Islet of Langerhans (tissue), 1 donor: Measurements from ENCODE around the gene EPM2AIP1.
A peak's percentile ranks its signal among the peaks of the same experiment; 100 is the strongest.
"Not testable (repeated sequence)": the region's sequence is repeated elsewhere in the genome, so short reads cannot be mapped to it uniquely, and the experiment has no call there.

Source experiments
- FAIRE-seq: peaks from one replicate; lab custom pipeline; 2011; peaks lifted over from hg19 to GRCh38; lab: Jason Lieb, UNC

EPM2AIP1 gene

GRCh38 chr3:36992806-36993325, at the start of gene EPM2AIP1:
TSS of gene EPM2AIP1 (minus strand) at chr3:36993131. CDS start at chr3:36993077, 54 bp downstream.
- no peak for FAIRE-seq

- not testable (repeated sequence) for FAIRE-seq
These were observed 49.8 kb upstream of the EPM2AIP1 start for GRCh38 chr3:37042712-37043111.

- peak; percentile 13 for FAIRE-seq
These were observed 48.7 kb upstream of the EPM2AIP1 start for GRCh38 chr3:37041546-37042195.

- FAIRE-seq = no peak
These were observed 47.3 kb upstream of the EPM2AIP1 start for GRCh38 chr3:37040231-37040630.

GRCh38 chr3:37039161-37039846, 46.4 kb upstream of the EPM2AIP1 start:
- no peak for FAIRE-seq

- FAIRE-seq = no peak
These were observed 44.4 kb upstream of the EPM2AIP1 start for GRCh38 chr3:37037352-37037751.

- FAIRE-seq = no peak
These were observed 40.0 kb upstream of the EPM2AIP1 start for GRCh38 chr3:37032961-37033360.

GRCh38 chr3:37031096-37031682, 38.3 kb upstream of the EPM2AIP1 start:
- FAIRE-seq = no peak

- no peak for FAIRE-seq
These were observed 37.7 kb upstream of the EPM2AIP1 start for GRCh38 chr3:37030588-37030987.

GRCh38 chr3:37029516-37030163, 36.7 kb upstream of the EPM2AIP1 start:
- no peak for FAIRE-seq

GRCh38 chr3:37029111-37029510, 36.2 kb upstream of the EPM2AIP1 start:
- FAIRE-seq = no peak

GRCh38 chr3:37028329-37028728, 35.4 kb upstream of the EPM2AIP1 start:
- FAIRE-seq = no peak

- no peak for FAIRE-seq
These were observed 33.9 kb upstream of the EPM2AIP1 start for GRCh38 chr3:37026851-37027250.

- FAIRE-seq = no peak
These were observed 32.8 kb upstream of the EPM2AIP1 start for GRCh38 chr3:37025561-37026335.

- FAIRE-seq = no peak
These were observed 32.0 kb upstream of the EPM2AIP1 start for GRCh38 chr3:37024820-37025405.

- no peak for FAIRE-seq
These were observed 31.2 kb upstream of the EPM2AIP1 start for GRCh38 chr3:37024092-37024491.

- no peak for FAIRE-seq
These were observed 24.8 kb upstream of the EPM2AIP1 start for GRCh38 chr3:37017683-37018082.

GRCh38 chr3:37016903-37017302, 24.0 kb upstream of the EPM2AIP1 start:
- no peak for FAIRE-seq

- FAIRE-seq = no peak
These were observed 22.7 kb upstream of the EPM2AIP1 start for GRCh38 chr3:37015642-37016041.

GRCh38 chr3:37014620-37015019, 21.7 kb upstream of the EPM2AIP1 start:
- FAIRE-seq = no peak
